SU-DHL-6 (cell line): ENCODE results near the gene HDGFL2.

Experiments
- H2AFZ ChIP-seq: fragments of 200-600 bp; sonication (generic); 2 replicates; pipeline ENCODE4 v1.6.1; 2014; ENCODE audit warnings: low read depth, mild to moderate bottlenecking, moderate library complexity, mixed read lengths, antibody characterized with exemption, low read length; ENCODE audit not compliant: severe bottlenecking
- H3F3A ChIP-seq: fragments of 200-600 bp; shearing (Covaris generic); 2 replicates; pipeline ENCODE4 v1.6.0; 2016; ENCODE audit warnings: antibody characterized with exemption, mild to moderate bottlenecking; ENCODE audit not compliant: insufficient read depth
- H3K27ac ChIP-seq: fragments of 200-600 bp; sonication (generic); 2 replicates; pipeline ENCODE4 v1.5.1; 2016; ENCODE audit warnings: low read depth, mild to moderate bottlenecking, low read length, moderate library complexity, mixed read lengths
- H3K27me3 ChIP-seq: fragments of 200-600 bp; sonication (generic), shearing (Covaris generic); 2 replicates; pipeline ENCODE4 v1.6.0; 2014; ENCODE audit warnings: mild to moderate bottlenecking, low read length
- H3K36me3 ChIP-seq: fragments of 200-600 bp; sonication (generic); 2 replicates; pipeline ENCODE4 v1.6.1; 2014; ENCODE audit warnings: mild to moderate bottlenecking, low read length, mixed read lengths
- H3K4me2 ChIP-seq: fragments of 300-600, 200-600 bp; shearing (Covaris generic), sonication (generic); 2 replicates; pipeline ENCODE4 v1.6.0; 2014; ENCODE audit warnings: low read length, low read depth, mild to moderate bottlenecking; ENCODE audit not compliant: poor library complexity, severe bottlenecking
- H3K4me3 ChIP-seq: fragments of 200-600 bp; sonication (generic); 2 replicates; pipeline ENCODE4 v1.5.1; 2014; ENCODE audit warnings: antibody characterized with exemption, low read length, mild to moderate bottlenecking, mixed read lengths; ENCODE audit not compliant: insufficient read depth, poor library complexity, severe bottlenecking
- H3K79me2 ChIP-seq: fragments of 200-600 bp; sonication (generic); 2 replicates; pipeline ENCODE4 v1.6.1; 2014; ENCODE audit warnings: mild to moderate bottlenecking, low read length, moderate library complexity; ENCODE audit not compliant: insufficient read depth
- H3K9ac ChIP-seq: fragments of 200-600 bp; sonication (generic); 2 replicates; pipeline ENCODE4 v1.7.0; 2014; ENCODE audit warnings: mild to moderate bottlenecking, low read length
- H3K9me2 ChIP-seq: fragments of 200-600 bp; sonication (generic); replicated peaks from 2 replicates; pipeline ENCODE4 v1.6.1; 2014; ENCODE audit warnings: low read length; ENCODE audit not compliant: insufficient read depth
- H3K9me3 ChIP-seq: fragments of 200-600 bp; sonication (generic); 2 replicates; pipeline ENCODE4 v1.6.1; 2014; ENCODE audit warnings: low read length, mixed read lengths; ENCODE audit not compliant: insufficient read depth
- H4K20me1 ChIP-seq: fragments of 200-600 bp; sonication (generic); 2 replicates; pipeline ENCODE4 v1.6.1; 2014; ENCODE audit warnings: low read depth, mild to moderate bottlenecking, antibody characterized with exemption, low read length, moderate library complexity, mixed read lengths
- CTCF ChIP-seq: fragments of 200-600 bp; sonication (generic); IDR thresholded peaks from one replicate; pipeline ENCODE4 v1.5.1; 2017; ENCODE audit warnings: antibody characterized with exemption, mild to moderate bottlenecking, low read length, moderate library complexity; ENCODE audit not compliant: insufficient read depth, poor library complexity, severe bottlenecking
- EZH2phosphoT487 ChIP-seq: fragments of 200-600 bp; sonication (generic), shearing (Covaris generic); conservative IDR thresholded peaks from 2 replicates; pipeline ENCODE4 v1.6.1; 2018; ENCODE audit warnings: mild to moderate bottlenecking, antibody characterized with exemption, low read length, moderate library complexity, mixed read lengths

Gene HDGFL2

GRCh38 chr19:4536798-4537197 lies 64.7 kb downstream of the HDGFL2 start:
- no peaks in the 10 kb centered on the region for H3F3A ChIP-seq
- no peaks in the 10 kb centered on the region for H3K9me3 ChIP-seq
- no peaks in the 10 kb centered on the region for H3K27me3 ChIP-seq
- H3K4me2 ChIP-seq = no peak overlapping the region
- TF ChIP-seq CTCF (no peak), EZH2phosphoT487 (no peak)
- H3K27ac ChIP-seq = no peak overlapping the region
- H2AFZ ChIP-seq = no peak overlapping the region
- H3K4me3 ChIP-seq = no peak overlapping the region
- H3K79me2 ChIP-seq = no peaks in the 10 kb centered on the region
- no peaks in the 10 kb centered on the region for H4K20me1 ChIP-seq
- no peaks in the 10 kb centered on the region for H3K36me3 ChIP-seq
- H3K9me2 ChIP-seq = no peaks in the 10 kb centered on the region
- no peak overlapping the region for H3K9ac ChIP-seq

GRCh38 chr19:4537953-4538600 lies 66.0 kb downstream of the HDGFL2 start:
- Histone ChIP-seq H3K4me2 (no peak overlapping the region), H3K4me3 (no peak overlapping the region), H3K9me2 (no peaks in the 10 kb centered on the region), H3K79me2 (no peaks in the 10 kb centered on the region), H3K27me3 (no peaks in the 10 kb centered on the region), H4K20me1 (no peaks in the 10 kb centered on the region), H3F3A (no peaks in the 10 kb centered on the region), H3K9ac (no peak overlapping the region), H3K9me3 (no peaks in the 10 kb centered on the region), H3K27ac (no peak overlapping the region), H2AFZ (no peak overlapping the region), H3K36me3 (no peaks in the 10 kb centered on the region)
- no peak for TF ChIP-seq CTCF
- TF ChIP-seq EZH2phosphoT487 = no peak

- Histone ChIP-seq H3K36me3 (no peaks in the 10 kb centered on the region), H3K27ac (no peak overlapping the region), H3K9me2 (no peaks in the 10 kb centered on the region), H2AFZ (no peak overlapping the region), H3K9ac (no peak overlapping the region), H4K20me1 (no peaks in the 10 kb centered on the region), H3K27me3 (no peaks in the 10 kb centered on the region), H3K9me3 (no peaks in the 10 kb centered on the region), H3K4me3 (no peak overlapping the region), H3F3A (no peaks in the 10 kb centered on the region), H3K79me2 (no peaks in the 10 kb centered on the region), H3K4me2 (no peak overlapping the region)
- TF ChIP-seq CTCF (no peak), EZH2phosphoT487 (no peak)
Observed at GRCh38 chr19:4538601-4538954, 66.5 kb downstream of the HDGFL2 start.
